ENCODE data around the gene ATXN7L1. TPM values are rescaled to one million over a fixed set of nuclear protein-coding genes. Genes with fewer than 3 reads are reported as not detected.

The ATXN7L1 gene, protein sequence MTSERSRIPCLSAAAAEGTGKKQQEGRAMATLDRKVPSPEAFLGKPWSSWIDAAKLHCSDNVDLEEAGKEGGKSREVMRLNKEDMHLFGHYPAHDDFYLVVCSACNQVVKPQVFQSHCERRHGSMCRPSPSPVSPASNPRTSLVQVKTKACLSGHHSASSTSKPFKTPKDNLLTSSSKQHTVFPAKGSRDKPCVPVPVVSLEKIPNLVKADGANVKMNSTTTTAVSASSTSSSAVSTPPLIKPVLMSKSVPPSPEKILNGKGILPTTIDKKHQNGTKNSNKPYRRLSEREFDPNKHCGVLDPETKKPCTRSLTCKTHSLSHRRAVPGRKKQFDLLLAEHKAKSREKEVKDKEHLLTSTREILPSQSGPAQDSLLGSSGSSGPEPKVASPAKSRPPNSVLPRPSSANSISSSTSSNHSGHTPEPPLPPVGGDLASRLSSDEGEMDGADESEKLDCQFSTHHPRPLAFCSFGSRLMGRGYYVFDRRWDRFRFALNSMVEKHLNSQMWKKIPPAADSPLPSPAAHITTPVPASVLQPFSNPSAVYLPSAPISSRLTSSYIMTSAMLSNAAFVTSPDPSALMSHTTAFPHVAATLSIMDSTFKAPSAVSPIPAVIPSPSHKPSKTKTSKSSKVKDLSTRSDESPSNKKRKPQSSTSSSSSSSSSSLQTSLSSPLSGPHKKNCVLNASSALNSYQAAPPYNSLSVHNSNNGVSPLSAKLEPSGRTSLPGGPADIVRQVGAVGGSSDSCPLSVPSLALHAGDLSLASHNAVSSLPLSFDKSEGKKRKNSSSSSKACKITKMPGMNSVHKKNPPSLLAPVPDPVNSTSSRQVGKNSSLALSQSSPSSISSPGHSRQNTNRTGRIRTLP
- total RNA-seq: 11.3 and 11.9 TPM in 2 replicates

GRCh38 chr7:105876091-105876963, at the start of gene ATXN7L1:
TSS of gene ATXN7L1 (minus strand) at chr7:105876599. CDS start at chr7:105876558, 41 bp downstream.

GRCh38 chr7:105581066-105581811, 295.2 kb downstream of the ATXN7L1 start, which contains the start of gene EFCAB10:
TSS of gene EFCAB10 (minus strand) at chr7:105581493. CDS start at chr7:105581463, 30 bp downstream.

Other genes starting within 250 kb of the ATXN7L1 start
- 11.2 and 12.9 TPM in 2 replicates for gene CDHR3, start 86.7 kb upstream of the ATXN7L1 start, total RNA-seq
- 64.5 and 101 TPM in 2 replicates for gene SYPL1, start 235.7 kb upstream of the ATXN7L1 start, total RNA-seq

Data from smooth muscle cell of trachea (primary cell).